HepG2 (cell line): ENCODE data around the gene YPEL3. TPM values are rescaled to one million over a fixed set of nuclear protein-coding genes. Genes with fewer than 3 reads are reported as not detected.

Source experiments
- ASH2L ChIP-seq: fragments of 300-600, 200-600 bp; sonication (generic); IDR thresholded peaks from 2 replicates; pipeline ENCODE4 v1.7.0; 2017; ENCODE audit warnings: low read depth, mild to moderate bottlenecking, moderate library complexity, mixed read lengths, low read length; ENCODE audit not compliant: insufficient read length
- CENPT ChIP-seq: sonication (generic); formaldehyde crosslinking; IDR thresholded peaks from 2 replicates; pipeline ENCODE4 v1.8.0; 2022; ENCODE audit warnings: low read depth, mild to moderate bottlenecking, moderate library complexity, missing genetic modification reagents
- FUBP1 ChIP-seq: sonication (generic); formaldehyde crosslinking; IDR thresholded peaks from 2 replicates; pipeline ENCODE4 v1.5.1; 2020; ENCODE audit warnings: missing genetic modification reagents, mild to moderate bottlenecking, borderline replicate concordance
- GPBP1L1 ChIP-seq: sonication (generic); formaldehyde crosslinking; IDR thresholded peaks from 2 replicates; pipeline ENCODE4 v1.5.0; 2020; ENCODE audit warnings: mild to moderate bottlenecking, missing genetic modification reagents
- MAZ ChIP-seq, 2 experiments: sonication (generic) in 1 of 2; formaldehyde crosslinking in 1 of 2; IDR thresholded peaks; 2 replicates each; pipeline versions ENCODE4 v1.5.0 to v1.6.1; 2012 to 2020; ENCODE audit warnings: low read depth in 2 of 2, mild to moderate bottlenecking in 2 of 2, borderline replicate concordance in 1 of 2, improper control_type of control experiment in 1 of 2, low read length in 1 of 2, missing genetic modification reagents in 1 of 2, moderate library complexity in 1 of 2
- MLXIP ChIP-seq: sonication (generic); formaldehyde crosslinking; IDR thresholded peaks from 2 replicates; pipeline ENCODE4 v1.9.0; 2021; ENCODE audit warnings: missing genetic modification reagents, borderline replicate concordance
- RNF219 ChIP-seq: sonication (generic); formaldehyde crosslinking; IDR thresholded peaks from 2 replicates; pipeline ENCODE4 v1.5.0; 2020; ENCODE audit warnings: mild to moderate bottlenecking, missing genetic modification reagents
- TFDP2 ChIP-seq: sonication (generic); formaldehyde crosslinking; IDR thresholded peaks from 2 replicates; pipeline ENCODE4 v1.4.0; 2020; ENCODE audit warnings: missing genetic modification reagents
- YEATS4 ChIP-seq: sonication (generic); formaldehyde crosslinking; IDR thresholded peaks from 2 replicates; pipeline ENCODE4 v1.4.0; 2020; ENCODE audit warnings: missing genetic modification reagents, borderline replicate concordance
- ZNF563 ChIP-seq: sonication (generic); formaldehyde crosslinking; IDR thresholded peaks from 2 replicates; pipeline ENCODE4 v1.8.0; 2022; ENCODE audit warnings: mild to moderate bottlenecking, moderate library complexity, missing genetic modification reagents
- ZNF615 ChIP-seq: sonication (generic); formaldehyde crosslinking; IDR thresholded peaks from 2 replicates; pipeline ENCODE4 v1.5.0; 2020; ENCODE audit warnings: mild to moderate bottlenecking, missing genetic modification reagents, borderline replicate concordance
- ZNF670 ChIP-seq: sonication (generic); formaldehyde crosslinking; IDR thresholded peaks from 2 replicates; pipeline ENCODE4 v1.8.0; 2022; ENCODE audit warnings: mild to moderate bottlenecking, missing genetic modification reagents, borderline replicate concordance
- ZNF720 ChIP-seq: sonication (generic); formaldehyde crosslinking; IDR thresholded peaks from 2 replicates; pipeline ENCODE4 v1.4.0; 2020; ENCODE audit warnings: missing genetic modification reagents
- polyA plus RNA-seq, 8 experiments: library from polyadenylated mRNA; depleted of rRNA in 3 of 8; stranded (reverse) in 7 of 8; unstranded in 1 of 8; fragments of >200 nt; fragmentation: Illumina TruSeq in 4 of 8; extraction: Trizol in 4 of 8; gene quantifications; 2 replicates each; pipeline versions ENCODE4 v1.2.1 to v1.2.3, GENCODE V29; 2011 to 2016; ENCODE audit warnings: low read depth in 4 of 8, missing spikeins in 1 of 8, mixed read lengths in 1 of 8; ENCODE audit not compliant: insufficient read depth in 1 of 8
- total RNA-seq, 5 experiments: library from RNA; depleted of rRNA; stranded (reverse); fragments of >200 nt; fragmentation: Illumina TruSeq; extraction: Trizol; gene quantifications; 2 replicates each; pipeline ENCODE4 v1.2.3, GENCODE V29; 2016; ENCODE audit warnings: low read depth in 1 of 5
- TF ChIP-seq, protein P1 (sequence below): sonication (generic); formaldehyde crosslinking; conservative IDR thresholded peaks from 2 replicates; pipeline ENCODE4 v1.4.0; 2020; ENCODE audit warnings: missing genetic modification reagents

Gene YPEL3
- total and polyA plus RNA-seq, 2 of the 13 experiments (the other 11 are each of a cell fraction or from before 2014, with no cell fraction given): 5.4 to 47.0 TPM

DNA sequence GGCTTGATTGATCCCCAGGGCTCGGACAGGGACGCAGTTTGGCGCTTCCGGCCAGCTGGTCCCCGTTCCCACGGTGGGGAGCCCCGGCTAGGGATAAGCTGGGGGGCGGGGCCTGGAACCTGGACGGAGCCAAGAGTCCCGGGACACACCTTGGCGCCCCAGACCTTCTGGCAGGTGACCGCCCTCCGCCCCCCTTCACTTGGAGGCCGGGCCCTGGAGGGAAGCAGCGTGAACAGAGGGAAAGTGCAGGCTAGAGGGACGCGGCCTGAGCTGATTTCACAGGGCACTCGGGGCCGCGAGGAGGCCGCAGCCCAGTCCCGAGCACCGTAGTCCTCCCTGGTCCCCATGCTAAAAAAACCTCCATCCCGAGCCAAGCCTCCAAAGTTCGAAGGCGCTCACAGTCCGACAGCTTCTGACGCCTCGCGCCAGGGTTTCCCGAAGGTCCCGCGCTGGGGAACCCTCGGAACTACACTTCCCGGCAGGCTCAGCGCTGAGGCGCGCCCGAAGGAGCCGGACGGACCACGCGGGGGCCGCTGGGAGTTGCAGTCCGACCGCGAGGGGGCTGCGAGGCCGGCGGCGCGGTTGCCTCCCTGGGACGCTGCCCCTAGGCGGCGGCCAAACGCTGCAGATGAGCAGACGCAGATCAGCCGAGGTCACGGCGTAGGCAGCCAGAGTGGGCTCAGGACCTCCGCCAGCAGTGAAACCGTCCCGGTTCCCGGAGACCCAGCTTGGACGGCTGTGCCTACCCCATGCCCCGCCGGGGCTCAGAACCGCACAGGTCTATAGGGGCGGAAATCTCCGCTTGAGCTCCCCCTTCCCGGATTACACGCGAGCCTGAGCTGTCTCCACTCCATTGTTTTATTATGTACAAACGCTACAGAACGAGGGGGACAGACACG, 4.3 kb downstream of the YPEL3 start, which contains the start of gene TBX6 (continued):
- TF ChIP-seq, protein P1, sequence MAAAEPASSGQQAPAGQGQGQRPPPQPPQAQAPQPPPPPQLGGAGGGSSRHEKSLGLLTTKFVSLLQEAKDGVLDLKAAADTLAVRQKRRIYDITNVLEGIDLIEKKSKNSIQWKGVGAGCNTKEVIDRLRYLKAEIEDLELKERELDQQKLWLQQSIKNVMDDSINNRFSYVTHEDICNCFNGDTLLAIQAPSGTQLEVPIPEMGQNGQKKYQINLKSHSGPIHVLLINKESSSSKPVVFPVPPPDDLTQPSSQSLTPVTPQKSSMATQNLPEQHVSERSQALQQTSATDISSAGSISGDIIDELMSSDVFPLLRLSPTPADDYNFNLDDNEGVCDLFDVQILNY (CRISPR knock-in tag): peak; percentile 42; the same call in 1 of the 2 replicates
- TF ChIP-seq MAZ (IDR thresholded peaks at IDR 0.05; ENCODE audit: borderline replicate concordance, low read depth, low read length) (peak; percentile 91), MAZ (CRISPR knock-in tag; IDR thresholded peaks at IDR 0.05; ENCODE audit: low read depth) (peak; percentile 80; the same call in 1 of the 2 replicates), RNF219 (0 out of 2 replicates have a peak, but pooled peaks have one; percentile 78), ZNF720 (CRISPR knock-in tag) (no peak), ZNF615 (CRISPR knock-in tag) (no peak; the same call in 1 of the 2 replicates), ZNF563 (CRISPR knock-in tag) (peak; percentile 46; the same call in 1 of the 2 replicates), YEATS4 (peak; percentile 80), ZNF670 (CRISPR knock-in tag) (no peak), GPBP1L1 (CRISPR knock-in tag) (no peak), ASH2L (no peak), TFDP2 (CRISPR knock-in tag) (peak; percentile 90), MLXIP (CRISPR knock-in tag) (peak; percentile 73; the same call in 1 of the 2 replicates), CENPT (CRISPR knock-in tag) (no peak; the same call in 1 of the 2 replicates), FUBP1 (CRISPR knock-in tag) (no peak)
